Endothelial cell of umbilical vein (primary cell): Measurements from ENCODE around the gene LSG1.

Source experiments
- CTCF ChIP-seq, 2 donors: IDR thresholded peaks; 1 replicate in 1 of 2; 2 replicates in 1 of 2; pipeline ENCODE4 v1.5.1; 2011; ENCODE audit warnings: low read length in 2 of 2, mild to moderate bottlenecking in 2 of 2, moderate library complexity in 2 of 2, control low read depth in 1 of 2, inconsistent platforms in 1 of 2, low read depth in 1 of 2; ENCODE audit not compliant: insufficient read depth in 1 of 2; ENCODE audit errors: extremely low read depth in 1 of 2
- EZH2 ChIP-seq: IDR thresholded peaks from 2 replicates; pipeline ENCODE4 v1.6.1; 2012; ENCODE audit warnings: borderline replicate concordance, low read depth, mild to moderate bottlenecking, moderate library complexity, low read length, inconsistent platforms; ENCODE audit not compliant: severe bottlenecking
- FOS ChIP-seq: IDR thresholded peaks from 2 replicates; pipeline ENCODE4 v1.6.1; 2011; ENCODE audit warnings: mild to moderate bottlenecking, low read length, moderate library complexity, borderline replicate concordance; ENCODE audit not compliant: insufficient read depth
- GATA2 ChIP-seq: IDR thresholded peaks from 2 replicates; pipeline ENCODE4 v1.7.0; 2011; ENCODE audit warnings: low read depth, mild to moderate bottlenecking, moderate library complexity, mixed read lengths, low read length; ENCODE audit not compliant: insufficient read length, insufficient read depth
- JUN ChIP-seq: IDR thresholded peaks from 2 replicates; pipeline ENCODE4 v1.6.1; 2011; ENCODE audit warnings: borderline replicate concordance, low read depth; ENCODE audit not compliant: insufficient read length, insufficient read depth
- MAX ChIP-seq: IDR thresholded peaks from 2 replicates; pipeline ENCODE4 v1.6.1; 2011; ENCODE audit not compliant: insufficient read depth, insufficient read length
- MYC ChIP-seq: IDR thresholded peaks from one replicate; pipeline ENCODE4 v1.6.1; 2011; ENCODE audit warnings: mild to moderate bottlenecking, low read depth, low read length
- POLR2A ChIP-seq: IDR thresholded peaks from 2 replicates; pipeline ENCODE4 v1.6.1; 2012; ENCODE audit warnings: low read depth, mild to moderate bottlenecking, control low read depth, low read length
- POLR2AphosphoS5 ChIP-seq: IDR thresholded peaks from 2 replicates; pipeline ENCODE4 v1.6.1; 2012; ENCODE audit warnings: low read depth, mild to moderate bottlenecking, control low read depth, low read length, moderate library complexity; ENCODE audit not compliant: insufficient read depth

GRCh38 chr3:194615226-194615625 lies 56.8 kb downstream of the LSG1 start:
- TF ChIP-seq CTCF (IDR thresholded peaks at IDR 0.05; ENCODE audit: extremely low read depth in 1 of 2, insufficient read depth in 1 of 2, low read depth in 1 of 2, low read length in 2 of 2) = no peak
- TF ChIP-seq POLR2A = no peak
- no peak for TF ChIP-seq GATA2
- no peak for TF ChIP-seq MYC
- TF ChIP-seq EZH2 = no peak
- no peak for TF ChIP-seq POLR2AphosphoS5
- no peak for TF ChIP-seq MAX
- no peak for TF ChIP-seq JUN
- no peak for TF ChIP-seq FOS
